GM19351 (cell line): ENCODE results near the gene HAAO.

Experiments used
- ATAC-seq: cut with Tn5 transposase; IDR thresholded peaks from one replicate; pipeline ENCODE4 v1.9.1; 2021; ENCODE audit warnings: mild to moderate bottlenecking, moderate library complexity; ENCODE audit not compliant: unreplicated experiment

Gene HAAO

DNA sequence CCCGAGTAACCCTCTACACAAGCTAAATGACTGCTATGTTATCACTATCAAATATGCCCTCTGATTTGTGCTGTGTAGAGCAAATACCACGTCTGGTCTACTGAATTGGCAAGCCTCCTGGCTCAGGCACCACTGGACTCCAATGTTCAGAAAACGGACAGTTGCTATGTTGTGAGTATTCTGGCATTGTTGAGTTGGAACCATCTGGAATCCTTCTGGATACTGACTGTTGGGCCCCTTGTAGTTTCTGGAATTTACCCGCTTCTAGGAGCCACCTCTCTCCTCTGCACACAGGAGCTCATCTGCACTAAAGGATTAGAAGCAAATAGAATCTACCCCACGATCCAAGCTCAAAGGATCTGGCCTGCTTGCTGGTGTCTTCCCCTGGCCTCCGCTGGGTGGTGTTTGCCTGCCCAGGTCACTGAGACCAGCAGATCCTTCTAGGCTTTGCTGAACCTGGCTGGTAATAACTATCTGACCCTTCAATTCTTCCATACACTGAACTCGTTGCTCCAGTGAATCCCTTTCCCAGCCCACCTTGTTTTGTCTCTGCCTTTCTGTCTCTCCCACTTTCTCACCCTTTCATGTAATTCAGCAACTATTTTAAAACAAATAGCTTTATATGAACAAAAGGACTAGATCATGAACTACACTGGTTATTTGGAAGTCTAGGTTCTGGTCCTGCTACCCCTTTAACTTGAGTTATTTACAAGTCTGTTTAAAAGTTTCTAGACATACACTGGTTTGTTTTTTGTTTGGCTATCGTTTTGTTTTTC, 2.1 kb upstream of the HAAO start:
- no peak for ATAC-seq

DNA sequence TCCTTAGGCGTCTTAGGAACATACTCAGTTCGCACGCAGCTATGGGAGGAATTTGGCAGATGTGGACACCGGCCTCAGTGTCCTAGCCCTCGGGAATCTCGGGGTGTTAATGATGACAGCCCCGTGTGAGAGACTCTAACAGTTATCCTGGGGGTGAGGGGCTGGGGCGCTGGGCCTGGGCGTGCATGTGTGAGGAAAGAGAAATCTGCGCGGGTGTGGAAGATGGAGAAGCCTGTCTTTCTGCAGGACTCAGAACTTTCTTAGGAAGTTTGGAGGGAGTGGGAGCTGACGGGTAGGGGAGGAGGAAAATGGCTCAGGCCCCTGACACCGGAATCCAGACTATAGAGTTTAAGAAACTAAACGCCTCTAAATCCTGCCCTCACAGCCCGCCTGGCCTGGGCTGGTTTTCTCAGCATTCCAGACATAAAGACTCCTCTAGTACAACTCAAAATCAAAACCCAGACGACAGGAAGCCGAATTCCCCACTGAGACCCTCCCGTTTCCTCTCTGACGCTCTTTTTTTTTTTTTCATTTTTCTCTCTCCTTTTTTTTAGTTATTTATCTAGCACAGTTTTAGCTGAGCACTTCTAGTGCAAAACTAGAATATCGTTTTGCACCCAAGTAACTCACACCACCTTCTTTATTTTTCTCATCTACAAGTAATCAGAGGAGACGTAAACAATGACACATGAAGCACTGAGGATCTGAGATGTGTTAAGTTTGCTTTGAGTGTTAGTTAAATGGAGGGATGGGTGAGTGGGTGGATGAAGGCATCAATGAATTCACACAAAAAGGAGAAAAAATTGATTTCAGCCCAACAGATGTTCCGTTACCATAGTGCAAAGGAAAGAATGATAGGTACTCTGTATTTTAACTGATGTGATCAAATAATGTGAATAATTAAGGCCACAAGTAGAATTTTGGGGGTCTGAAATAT, 1.2 kb upstream of the HAAO start:
- ATAC-seq, result no peak

DNA sequence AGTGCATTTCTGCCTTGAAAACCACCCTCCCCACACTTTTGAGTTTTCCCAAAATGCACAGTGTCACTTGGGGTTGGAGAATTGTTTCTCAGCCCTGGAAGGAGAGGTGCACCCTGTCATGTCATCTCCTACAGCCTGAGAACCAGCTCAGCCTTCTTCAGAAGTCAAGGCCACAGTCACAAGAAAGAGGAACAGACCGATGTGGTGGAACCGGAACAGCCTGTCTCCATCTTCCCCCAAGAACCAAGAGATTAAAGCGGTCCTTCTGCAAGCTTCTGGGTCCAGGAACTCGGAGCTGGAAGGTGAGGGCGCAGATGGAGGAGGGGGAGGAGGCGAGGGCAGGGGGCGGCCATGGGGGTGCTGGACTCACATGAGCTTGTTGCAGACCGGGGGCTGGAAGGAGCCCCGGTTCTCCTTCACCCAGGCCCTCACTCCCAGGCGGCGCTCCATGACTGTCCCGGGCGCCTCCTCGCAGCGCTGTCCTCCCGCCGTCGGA, 248 bp downstream of the HAAO start:
- peak; percentile 36 for ATAC-seq

DNA sequence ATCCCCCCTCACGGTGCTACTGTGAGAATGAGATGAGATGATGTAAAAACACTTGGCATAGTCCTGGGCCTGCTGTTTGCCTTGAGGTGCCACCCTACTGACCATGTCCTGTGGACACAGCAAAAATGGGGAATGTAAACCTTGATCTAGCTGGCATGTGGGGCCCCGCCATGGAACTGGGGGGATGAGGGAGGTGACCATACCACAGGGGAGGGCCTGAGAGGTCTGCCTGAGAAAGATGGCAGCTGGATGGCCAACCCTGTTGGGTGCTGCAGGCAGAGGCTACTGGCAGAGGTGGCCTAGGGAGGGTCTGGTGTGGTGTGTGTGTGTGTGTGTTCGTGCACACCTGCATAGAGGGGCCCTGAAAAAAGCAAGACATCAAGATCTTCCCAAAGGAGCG, 777 bp downstream of the HAAO start:
- ATAC-seq, result no peak

DNA sequence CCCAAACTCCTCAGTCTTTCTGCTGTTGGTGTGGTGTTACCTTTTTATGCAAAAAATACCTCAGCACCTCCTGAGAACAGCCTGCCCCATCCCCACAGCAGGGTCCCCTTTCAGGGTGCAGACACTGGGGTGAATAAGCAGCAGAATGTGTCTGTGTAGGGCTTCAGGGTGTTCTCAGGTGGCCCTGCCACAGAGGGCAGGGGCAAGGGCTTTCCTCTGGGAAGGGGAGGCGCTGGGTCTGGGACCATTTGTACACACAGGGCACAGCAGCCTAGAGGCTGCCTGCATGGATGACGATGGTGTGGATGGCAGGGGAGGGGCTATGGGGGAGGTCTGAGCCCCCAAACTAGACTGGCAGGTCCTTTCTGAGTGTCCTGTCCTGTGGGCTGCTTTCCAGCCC, 2.6 kb downstream of the HAAO start:
- no peak for ATAC-seq

DNA sequence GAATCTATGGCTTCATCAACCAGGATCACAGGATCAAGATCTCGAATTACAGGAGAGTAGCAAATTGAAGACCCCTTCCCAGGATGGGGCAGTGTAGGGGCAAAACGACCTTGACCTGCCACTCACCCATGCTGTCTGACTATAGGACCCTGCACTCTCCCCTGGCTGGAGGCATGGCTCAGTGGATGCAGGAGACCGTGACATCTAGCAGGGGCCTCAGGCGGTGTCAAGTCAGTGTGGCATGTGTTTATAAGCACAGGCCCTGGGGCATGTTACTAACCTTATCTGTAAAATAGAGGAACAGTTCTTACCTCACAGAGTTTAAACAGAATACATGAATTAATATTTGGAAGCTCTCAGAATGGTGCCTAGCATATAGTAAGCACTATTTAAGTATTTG, 3.5 kb downstream of the HAAO start:
- ATAC-seq, result no peak

DNA sequence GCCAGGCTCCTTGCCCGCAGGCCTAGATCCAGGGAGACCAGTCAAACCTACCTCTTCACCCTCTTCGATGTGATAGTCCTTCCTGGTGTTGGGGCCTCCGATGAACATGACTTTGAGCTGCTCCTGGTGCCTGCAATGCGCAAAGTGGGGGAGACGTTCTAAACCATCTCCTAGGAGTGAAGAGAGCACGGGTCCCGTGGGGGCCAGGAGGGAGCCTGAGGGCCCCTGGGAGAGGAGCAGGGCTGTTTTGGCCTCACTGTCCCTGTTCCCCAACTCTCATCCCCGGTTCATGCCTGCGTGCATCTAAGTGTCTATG, 3.9 kb downstream of the HAAO start:
- no peak for ATAC-seq

DNA sequence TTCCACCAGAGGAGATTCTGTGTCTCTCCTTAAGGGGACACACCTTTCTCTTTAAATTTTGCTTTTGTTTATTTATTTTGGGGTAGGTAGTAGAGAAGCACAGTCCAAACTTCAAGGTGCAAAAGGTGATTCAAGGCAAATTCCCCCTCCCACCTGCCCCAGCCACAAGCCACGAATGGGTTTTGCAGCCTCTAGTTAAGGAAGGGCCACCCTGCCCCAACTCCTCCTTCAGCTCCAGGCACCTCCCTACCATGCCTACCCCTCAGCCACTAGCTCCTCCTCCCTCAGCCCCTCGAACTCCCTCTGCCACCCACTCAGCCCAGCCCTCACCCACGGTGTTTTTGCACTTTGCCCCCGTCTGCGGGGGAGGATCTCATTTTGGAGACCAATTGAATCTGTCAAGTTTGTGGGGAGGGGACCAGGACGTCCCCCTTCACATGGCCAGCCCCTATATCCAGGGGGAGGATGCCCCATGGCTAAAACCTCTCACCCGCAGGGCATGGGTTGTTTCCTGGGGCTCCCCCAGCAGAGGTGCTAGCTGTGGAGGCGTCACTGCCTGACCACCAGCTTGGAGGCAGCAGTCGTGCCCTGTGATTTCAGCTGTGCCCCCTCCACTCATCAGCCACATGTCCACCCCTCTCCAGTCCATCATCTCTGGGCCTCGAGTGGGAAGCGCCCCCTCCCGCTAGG, 4.5 kb downstream of the HAAO start:
- no peak for ATAC-seq

DNA sequence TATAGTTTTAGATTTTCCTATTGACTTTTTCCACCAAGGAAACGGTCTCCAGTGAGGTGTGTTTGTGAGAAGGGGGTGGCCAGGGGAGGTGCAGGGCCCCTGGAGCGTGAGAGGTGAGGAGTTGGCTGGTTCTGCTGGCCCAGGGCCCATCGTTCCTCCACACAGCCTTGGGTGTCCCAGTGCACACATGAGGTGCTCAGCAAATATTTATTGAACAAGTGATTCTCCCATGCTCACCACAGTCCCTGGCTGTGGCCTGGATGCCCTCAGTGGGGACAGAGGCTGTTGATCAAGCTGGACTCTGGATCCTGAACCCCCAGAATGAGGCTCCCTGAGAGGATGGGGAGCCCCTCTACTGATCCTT, 5.0 kb downstream of the HAAO start:
- ATAC-seq, result no peak

DNA sequence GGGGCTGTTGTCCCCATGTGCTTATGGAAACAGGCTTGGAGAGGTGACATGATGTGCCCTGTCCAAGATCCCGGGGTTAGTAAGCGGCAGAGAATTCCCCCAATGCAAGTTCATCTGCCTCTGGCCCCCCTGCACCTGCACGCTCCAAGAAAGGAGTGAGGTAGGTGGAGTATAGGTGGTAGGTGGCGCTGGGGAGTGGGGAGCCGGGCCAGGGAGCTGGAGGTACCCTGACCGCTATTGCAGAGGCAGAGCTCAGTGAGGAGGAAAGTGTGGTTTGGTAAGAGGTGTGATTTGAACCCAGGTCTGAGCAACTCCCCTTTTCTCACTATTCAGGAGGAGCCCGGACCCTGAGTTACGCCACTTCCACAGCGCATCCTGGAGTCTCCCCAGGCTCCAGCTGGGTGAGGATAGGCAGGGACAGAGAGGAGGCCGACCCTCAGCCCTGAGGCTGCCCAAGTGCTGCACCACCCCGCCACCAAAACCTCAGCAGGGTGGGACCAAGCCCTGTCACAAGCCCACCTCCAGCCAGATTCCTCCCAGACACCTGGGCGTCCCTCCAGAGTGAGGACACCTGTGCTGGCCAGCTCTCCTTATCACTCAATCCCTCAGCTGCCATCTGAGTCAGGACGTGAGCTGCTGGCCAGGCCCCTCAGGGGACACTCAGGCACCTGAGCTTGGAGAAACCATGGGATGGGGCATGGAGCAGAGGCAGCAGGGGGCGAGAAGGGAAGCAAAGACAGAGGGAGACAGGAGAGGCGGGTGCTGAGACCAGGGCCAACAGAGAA, 5.6 kb downstream of the HAAO start:
- ATAC-seq, result no peak

DNA sequence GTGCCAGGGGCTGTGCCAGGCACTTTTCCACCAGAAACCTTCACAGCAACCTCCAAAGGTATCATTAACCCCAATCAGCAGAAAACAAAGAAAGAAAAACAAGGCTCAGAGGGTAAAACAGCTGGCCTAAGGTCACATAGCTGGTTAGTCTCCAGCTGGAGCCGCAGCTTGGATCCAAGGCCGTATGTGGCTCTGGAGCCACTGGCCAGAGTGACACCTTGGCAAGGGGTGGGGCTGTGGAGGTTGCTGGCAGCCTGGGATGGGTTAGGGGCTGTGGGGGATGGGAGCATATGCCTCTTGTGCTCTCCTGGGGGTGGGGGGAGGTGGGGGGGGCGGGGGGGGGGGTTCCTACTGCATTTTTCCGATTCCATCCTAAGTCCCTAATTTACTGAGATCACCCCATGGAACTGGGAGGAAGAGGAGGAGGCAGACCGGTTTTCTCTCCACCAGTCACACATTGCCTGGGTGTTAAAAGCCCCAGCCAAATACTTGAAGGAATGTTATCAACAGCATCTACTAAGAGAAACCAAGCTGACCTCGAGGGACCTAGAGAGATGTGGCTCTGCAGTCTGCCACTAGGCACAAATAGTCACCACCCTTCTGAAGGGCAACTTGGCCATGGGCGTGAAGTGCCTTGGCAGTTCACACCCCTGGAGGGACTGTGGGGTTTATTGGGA, 8.0 kb downstream of the HAAO start:
- ATAC-seq, result no peak

DNA sequence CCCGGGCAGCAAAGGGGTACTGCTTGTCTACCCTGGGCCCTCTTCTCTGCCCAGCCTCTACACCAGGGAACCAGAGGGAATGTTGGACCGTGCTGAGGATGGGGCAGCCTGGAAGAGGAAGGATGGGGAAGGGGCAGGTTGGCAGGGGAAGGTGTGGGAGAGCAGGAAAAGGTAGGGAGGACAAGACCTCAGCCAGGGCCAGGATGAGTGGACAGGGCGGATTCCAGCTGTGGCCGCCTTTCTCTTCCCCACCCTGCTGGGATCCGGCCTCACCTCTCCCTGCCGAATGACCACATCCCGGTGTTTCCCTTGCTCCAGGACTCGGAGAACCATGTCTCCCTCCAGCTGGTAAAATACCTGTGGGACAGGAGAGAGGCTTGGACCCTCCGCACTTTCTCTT, 8.9 kb downstream of the HAAO start:
- no peak for ATAC-seq

DNA sequence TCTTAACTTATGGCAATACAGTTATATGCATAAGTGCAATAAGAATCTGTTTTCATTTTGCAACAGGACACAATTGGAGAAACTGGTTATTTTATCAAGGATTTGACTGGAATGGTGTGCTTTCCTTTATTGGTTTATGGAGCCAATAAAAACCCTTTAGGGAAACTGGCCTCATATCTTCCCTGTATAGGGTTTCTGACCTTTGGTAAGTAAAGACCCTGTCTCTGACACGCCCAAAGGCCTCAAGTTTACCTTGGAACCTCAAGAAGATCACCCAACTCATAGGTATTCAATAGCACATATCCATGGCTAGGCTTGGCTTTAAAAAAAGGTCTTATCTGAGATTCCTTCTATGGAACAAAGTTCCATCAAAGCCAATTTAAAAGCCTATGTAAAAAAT, 11.2 kb downstream of the HAAO start:
- no peak for ATAC-seq

DNA sequence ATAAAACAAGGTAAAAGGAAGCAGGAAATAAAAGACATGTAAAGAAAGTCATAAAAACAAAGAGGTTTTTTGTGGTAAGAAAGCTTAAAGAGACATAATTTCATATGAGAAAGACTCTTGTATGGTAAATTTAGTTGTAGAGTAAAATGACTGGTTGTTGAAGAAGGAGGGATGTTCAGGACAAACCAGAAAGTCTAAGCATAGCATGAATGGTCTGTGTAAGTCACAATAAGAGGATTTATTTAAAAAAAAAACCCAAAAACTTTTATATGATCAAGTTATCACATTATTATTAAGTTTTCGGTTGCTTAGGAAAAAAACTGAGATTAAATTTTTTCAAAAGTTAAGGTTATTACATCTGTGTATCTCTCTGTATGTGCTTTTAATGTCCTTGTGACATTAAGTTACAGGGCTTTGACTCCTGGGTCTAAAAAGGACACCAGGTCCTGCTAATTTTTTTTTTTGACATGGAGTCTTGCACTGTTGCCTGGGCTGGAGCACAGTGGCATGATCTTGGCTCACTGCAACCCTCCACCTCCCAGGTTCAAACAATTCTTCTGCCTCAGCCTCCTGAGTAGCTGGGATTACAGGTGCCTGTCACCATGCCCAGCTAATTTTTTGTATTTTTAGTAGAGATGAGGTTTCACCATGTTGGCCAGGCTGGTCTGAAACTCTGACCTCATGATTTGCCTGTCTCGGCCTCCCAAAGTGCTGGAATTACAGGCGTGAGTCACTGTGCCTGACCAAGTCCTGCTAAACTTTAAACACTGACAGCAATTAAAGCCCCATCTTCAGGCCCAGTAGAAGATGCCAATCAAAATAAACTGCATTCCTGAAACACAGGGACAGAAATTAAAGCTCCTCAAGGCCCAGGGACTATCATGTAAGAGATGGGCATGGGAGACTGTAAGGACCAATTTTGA, 14.2 kb downstream of the HAAO start:
- ATAC-seq, result no peak

DNA sequence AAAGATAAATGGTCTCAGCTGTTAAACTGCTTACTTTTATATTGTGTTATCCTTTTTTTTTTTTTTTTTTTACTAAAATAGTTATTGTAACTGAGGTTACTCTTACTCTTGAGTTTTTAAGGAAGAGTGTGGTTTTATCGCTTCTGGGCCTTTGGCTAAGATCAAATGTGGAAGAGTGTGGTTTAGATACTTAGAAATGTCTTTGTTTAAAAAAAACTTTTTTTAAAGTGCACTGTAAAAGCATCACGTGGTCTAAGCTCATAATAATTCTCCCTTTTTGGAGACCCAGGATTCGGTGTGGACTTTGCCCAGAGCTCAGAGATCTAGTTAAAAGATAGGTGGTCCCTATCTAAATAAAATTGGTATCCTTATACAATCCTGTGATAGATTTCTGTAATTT, 16.6 kb downstream of the HAAO start:
- ATAC-seq, result no peak

DNA sequence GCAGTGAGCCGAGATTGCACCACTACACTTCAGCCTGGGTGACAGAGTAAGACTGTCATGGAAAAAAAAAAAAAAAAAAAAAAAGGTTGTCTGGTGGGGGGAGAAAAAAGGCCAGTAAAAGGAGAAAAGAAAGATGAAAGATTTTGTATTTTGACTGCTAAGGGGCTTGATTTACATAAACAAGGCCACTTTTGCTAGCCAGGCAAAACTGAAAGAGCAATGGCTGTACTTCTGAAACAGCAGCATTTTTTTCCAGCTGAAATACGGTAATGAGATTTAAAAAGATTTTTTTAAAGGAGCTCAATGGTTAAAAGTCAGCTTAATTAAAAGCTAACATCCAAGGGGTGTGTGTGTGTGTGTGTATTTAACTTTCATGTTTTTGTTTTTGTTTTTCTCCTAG, 17.2 kb downstream of the HAAO start:
- no peak for ATAC-seq

DNA sequence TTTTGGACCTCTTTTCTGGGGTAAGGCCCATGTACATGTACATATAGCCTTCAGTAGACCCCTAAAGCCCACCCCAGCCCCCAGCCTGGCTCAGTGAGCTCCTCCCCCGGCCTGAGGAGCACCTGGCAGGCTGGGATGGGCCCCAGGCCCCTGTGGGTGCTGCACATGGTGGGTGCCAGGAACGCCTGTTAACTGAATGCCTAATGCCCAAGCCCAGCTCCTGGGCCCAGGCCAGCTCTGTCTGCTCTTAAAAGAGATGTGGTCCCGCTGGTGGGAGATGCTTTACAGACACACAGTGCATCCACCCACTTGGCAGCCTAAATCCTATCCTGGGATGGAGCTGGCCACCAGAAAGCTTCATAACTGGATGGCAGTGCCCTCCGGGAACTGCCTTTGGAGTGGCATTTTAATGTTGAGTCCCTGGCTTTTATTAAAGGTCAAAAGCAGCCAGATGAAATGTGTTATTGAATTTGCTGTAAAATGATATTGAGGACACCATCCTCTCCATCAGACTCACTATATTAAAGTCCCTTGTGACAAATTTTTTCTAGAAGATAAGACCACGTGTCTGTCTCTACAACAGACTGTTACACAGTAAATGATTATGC, 20.7 kb downstream of the HAAO start:
- ATAC-seq, result no peak

DNA sequence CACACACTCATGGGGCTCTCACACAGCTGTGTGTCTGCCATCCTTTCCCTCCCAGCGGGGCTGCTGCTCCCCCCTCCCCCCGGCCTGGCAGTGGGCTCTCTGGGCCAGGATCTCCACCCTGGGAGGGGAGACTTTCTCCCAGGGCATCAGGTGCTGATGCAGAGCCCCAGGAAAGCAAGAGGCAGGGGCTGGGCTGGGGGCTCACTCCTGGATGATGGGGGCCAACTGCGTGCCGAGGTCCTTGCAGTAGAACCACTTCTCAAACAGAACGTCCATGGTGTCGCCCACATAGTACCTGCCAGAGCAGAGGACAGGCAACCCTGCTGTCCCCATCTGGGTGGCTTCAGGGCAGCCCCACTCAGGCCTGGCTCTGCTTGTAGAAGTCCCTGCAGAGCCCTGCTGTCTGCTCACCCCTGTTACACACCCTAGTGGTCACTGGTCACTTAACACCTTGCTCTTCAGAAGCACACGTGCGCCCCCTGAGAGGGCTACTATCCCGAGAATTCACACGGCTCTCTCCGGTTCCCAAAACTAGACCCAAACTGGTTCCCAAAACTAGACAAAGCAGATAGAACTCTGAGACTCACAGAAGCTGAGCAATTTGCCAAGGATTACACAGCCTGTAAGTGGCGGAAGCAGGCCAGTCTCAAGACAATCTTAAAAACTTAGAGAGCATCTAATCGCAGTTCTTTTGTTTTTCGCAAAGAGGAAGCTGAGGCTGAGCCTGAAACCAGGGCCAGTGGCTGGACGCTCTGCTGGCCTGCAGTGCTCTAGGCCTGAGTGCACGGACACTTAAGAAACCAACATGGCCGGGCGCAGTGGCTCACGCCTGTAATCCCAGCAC, 21.9 kb downstream of the HAAO start:
- peak; percentile 73 for ATAC-seq
